ENCODE data around the gene IGSF9. TPM values are rescaled to one million over a fixed set of nuclear protein-coding genes. Genes with fewer than 3 reads are reported as not detected.

Gene IGSF9
- total RNA-seq, 1 donor from 2014 or later, result not detected

GRCh38 chr1:159947942-159948341, 2.5 kb upstream of the IGSF9 start:
- intact Hi-C loops (cut with micrococcal nuclease), result no loop called here

DNA sequence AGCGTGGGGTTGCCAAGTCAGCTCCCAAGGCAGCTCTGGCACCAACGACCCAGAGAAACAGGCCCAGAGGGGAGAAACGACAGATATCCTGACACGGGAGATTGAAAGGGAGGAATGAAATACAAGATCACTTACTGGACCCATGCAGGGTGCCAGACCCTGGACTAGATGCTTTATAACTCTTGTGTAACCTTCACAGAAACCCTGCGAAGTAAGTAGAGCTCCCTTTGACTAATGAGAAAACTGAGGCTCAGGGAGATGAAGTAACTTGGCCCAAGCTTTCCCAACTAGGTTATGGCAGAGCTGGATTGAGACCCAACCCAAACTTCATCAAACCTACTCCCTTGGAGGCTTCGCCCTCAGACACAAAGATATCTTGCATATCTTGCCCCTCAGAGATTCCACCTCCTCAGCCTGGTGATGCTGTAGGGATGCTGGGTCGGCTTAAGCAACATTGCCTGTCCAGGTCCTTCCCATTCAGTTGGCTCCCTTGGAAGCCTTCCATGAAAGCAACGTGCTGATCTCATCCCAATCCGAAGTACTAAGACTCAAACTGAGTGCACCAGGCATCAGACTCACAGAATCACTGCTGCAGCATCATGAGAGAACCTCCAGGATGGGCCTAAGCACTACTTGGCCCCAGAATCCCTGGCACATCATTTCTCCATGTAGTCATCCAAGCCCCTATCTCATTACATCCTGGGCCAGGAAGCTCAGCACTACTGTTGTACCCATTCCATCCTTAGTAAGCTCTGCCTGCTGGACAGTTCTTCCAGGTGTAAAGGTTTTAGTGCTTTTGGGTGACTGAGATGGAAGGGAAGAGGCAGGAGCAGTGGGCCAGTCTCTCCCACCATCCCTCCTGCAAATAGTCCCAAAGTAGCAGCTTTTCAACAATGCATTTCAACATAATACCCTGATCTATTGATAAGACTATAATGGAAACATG, 1.1 kb upstream of the IGSF9 start:
- intact Hi-C loops (cut with micrococcal nuclease), result no loop called here

DNA sequence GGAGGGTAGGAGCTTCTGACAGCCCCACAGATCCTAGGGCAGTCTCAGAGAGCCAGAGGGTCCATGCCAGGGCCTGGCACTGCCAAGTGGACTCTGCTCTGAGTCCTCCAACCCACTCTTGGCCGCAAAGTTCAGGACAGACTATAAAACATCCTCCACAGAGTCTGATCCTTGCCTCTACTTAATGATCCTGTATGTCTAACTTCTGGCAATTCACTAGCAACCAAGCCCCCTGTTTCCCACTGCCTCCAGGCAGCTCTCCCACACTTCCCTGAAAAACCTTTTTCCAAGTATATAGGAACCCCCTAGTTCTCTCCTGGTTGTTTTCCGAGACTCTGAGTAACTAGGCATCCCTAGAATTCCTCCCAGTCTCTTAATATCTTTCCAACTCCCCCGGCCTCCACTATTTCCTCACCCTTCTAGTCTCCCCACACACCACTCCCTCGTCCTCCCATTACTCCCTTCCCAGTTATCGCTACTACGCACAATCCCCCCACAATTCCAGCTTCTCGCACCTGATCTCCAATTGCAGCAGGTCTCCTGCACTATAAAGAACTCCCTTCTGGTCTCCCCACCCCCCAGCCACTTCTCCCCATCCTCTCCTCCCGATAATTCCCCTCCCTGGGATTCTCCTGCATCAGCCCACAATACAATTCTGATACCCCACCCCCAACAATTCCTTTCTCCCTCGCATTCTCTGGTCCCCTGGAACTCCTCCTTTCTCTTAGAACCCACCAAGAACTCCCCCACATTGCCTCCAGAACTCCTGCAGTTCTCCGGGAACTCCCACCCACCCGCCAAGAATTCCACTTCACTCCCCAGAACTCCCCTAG, 574 bp downstream of the IGSF9 start:
- intact Hi-C loops (cut with micrococcal nuclease), result loop anchor here (2.0 kb wide), 1 partner anchor 52 kb away; no protein-coding TSS in a partner anchor

GRCh38 chr1:159943908-159944622, 1.3 kb downstream of the IGSF9 start:
- intact Hi-C loops (cut with micrococcal nuclease), result loop anchor here (2.0 kb wide), 1 partner anchor 51 kb away; no protein-coding TSS in a partner anchor

DNA sequence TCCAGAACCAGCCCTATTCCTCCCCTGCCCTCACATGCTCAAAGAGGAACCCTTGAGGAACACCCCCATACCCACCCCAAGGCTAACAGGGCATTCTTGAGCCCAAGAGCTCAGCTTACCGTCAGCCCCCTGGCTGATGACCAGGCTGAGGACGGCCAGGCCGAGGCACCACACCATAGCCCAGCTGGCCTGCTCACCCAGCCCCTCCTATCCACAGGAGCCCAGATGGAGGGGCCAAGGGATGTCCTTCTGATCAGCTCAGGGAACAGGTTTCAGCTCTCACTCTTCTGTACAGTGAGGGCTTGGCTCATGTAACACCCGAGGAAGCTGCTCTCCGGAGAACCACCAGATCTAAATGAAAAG, 2.2 kb downstream of the IGSF9 start:
- intact Hi-C loops (cut with micrococcal nuclease), result no loop called here

DNA sequence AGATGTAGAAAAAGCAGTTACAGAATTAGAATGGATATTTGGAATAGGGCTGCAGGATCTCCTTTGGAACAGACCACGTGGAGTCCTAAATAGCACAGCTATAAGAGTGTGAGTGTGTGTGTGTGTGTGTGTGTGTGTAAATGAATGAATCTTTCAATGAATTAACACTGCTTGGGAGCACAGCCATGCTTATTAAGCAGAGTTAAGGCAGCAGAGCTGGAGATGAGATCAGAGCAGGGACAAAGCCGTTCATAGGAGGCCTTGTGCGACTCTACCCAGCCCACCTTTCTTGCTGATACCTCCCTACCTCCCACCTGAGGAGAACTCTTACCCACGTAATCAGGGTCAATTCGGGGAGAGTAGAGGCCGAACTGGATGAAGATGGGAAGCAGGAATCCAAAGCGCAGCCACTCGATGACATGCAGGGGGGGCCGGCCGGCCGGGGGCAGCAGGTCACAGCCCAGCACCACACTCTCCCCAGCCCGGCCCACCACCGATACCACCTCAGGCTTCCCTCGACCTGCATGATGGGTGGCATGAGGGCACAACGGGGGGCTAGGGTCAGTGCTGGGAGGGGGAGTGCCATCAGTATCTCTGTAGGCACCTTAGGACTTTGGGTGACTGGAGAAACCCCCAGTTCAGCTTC, 2.7 kb downstream of the IGSF9 start:
- intact Hi-C loops (cut with micrococcal nuclease), result no loop called here

DNA sequence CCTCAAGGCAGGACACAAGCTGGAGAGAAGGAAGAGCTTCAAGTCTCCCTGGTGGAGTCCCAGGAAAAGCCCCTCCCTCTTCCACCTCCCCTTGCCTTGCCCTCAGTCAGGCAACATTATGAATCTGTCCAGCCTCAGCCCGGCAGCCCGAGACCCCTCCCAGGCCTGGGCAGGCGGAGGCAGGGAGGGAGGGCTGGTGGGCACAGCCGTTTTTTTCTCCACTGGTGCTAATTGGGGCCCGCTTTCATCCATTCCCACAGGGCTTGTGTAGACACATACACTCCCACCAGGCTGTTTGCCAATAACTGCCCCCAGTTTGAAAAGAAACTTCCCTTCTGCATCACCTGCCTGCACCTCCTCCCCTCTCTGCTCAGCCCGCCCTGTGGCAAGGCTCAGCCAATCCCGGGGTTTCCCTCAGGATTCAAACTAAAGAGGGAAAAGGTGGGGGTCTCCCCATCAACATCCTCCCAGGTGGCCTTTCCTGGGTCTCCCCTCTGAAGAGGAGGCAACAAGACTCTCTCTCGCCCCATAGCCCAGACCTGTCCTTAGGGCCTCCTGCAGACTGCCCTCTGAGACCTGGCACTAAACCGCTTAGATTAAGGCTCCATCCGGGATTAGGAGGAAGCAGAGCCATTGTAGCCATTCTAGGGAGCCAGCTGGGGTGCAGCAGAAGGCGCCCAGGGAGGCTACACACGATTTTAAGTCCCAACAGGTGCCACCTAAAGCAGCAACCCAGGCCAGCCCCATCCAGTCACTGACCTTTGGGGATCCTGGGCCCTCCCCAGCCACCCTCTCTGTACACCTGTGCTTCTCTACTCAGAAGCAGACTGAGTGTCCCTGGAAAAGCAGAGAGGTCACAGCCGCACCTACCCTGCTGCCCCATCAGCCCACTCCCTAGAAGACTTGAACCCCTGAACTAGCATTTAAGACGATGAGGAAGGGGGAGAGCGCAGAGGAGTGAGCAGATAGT, 3.5 kb downstream of the IGSF9 start:
- intact Hi-C loops (cut with micrococcal nuclease), result no loop called here

- intact Hi-C loops (cut with micrococcal nuclease), result no loop called here
These were observed 4.3 kb downstream of the IGSF9 start for GRCh38 chr1:159941141-159941540.

- intact Hi-C loops (cut with micrococcal nuclease), result no loop called here
These were observed 5.3 kb downstream of the IGSF9 start for GRCh38 chr1:159940006-159940620.

DNA sequence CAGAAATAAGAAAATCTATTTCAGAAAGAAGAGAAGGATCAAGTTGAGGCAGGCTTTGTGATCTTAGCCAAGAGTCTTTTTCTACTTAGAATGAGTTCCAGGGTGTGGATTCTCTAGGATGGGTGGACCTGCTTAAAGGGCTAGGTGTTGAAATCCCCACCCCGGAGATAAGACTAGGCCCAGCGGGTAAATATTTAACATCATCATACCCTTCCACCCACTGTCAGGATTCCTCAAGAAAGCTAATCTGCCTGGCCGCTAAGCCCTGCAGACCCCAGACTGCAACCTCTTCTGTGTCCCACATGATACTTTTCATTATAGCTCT, 5.8 kb downstream of the IGSF9 start:
- intact Hi-C loops (cut with micrococcal nuclease), result no loop called here

- intact Hi-C loops (cut with micrococcal nuclease), result no loop called here
These were observed 6.3 kb downstream of the IGSF9 start for GRCh38 chr1:159938905-159939677.

GRCh38 chr1:159938211-159938852, 7.1 kb downstream of the IGSF9 start:
- intact Hi-C loops (cut with micrococcal nuclease), result no loop called here

- intact Hi-C loops (cut with micrococcal nuclease), result loop anchor here (2.0 kb wide), 1 partner anchor 148 kb away; no protein-coding TSS in a partner anchor
These were observed 8.2 kb downstream of the IGSF9 start for GRCh38 chr1:159937054-159937750.

- intact Hi-C loops (cut with micrococcal nuclease), result loop anchor here (1.0 to 2.0 kb wide), 4 partner anchors 11 to 148 kb away; partner anchors contain the start of gene TAGLN2
These were observed 9.0 kb downstream of the IGSF9 start for GRCh38 chr1:159936273-159936904.

GRCh38 chr1:159935719-159936272, 9.6 kb downstream of the IGSF9 start:
- intact Hi-C loops (cut with micrococcal nuclease), result loop anchor here (1.0 to 2.0 kb wide), 4 partner anchors 10 to 149 kb away; partner anchors contain the start of gene TAGLN2

GRCh38 chr1:159935305-159935704, 10.1 kb downstream of the IGSF9 start:
- intact Hi-C loops (cut with micrococcal nuclease), result no loop called here

Data from T-helper 1 cell treated with Interleukin-12 subunit alpha and Interleukin-12 subunit beta and Interleukin-4 antibody, amounts not matched to agents 30 ng/mL and 1 ng/mL, for 36 hours (primary cell).